Measurements from ENCODE around the gene PRPS1.

- TF ChIP-seq ZNF792 (tag by site-specific recombination; IDR thresholded peaks at IDR 0.05) (no peak), CTCF (tag by site-specific recombination; IDR thresholded peaks at IDR 0.05) (no peak), ZNF274 (IDR thresholded peaks at IDR 0.05; ENCODE audit: low read length) (no peak), ZNF274 (tag by site-specific recombination; IDR thresholded peaks at IDR 0.05; ENCODE audit: borderline replicate concordance) (no peak), OSR2 (tag by site-specific recombination; IDR thresholded peaks at IDR 0.05) (no peak), HOXA7 (CRISPR knock-in tag; IDR thresholded peaks at IDR 0.05; ENCODE audit: borderline replicate concordance) (no peak), ZNF114 (tag by site-specific recombination; IDR thresholded peaks at IDR 0.05) (no peak), ZNF513 (tag by site-specific recombination; IDR thresholded peaks at IDR 0.05) (no peak), ZBTB11 (tag by site-specific recombination; conservative IDR thresholded peaks at IDR 0.05; ENCODE audit: low read depth) (no peak), ZNF211 (tag by site-specific recombination; IDR thresholded peaks at IDR 0.05; ENCODE audit: low read depth) (no peak), ZNF76 (tag by site-specific recombination; IDR thresholded peaks at IDR 0.05; ENCODE audit: borderline replicate concordance, low read depth) (no peak), ZNF473 (tag by site-specific recombination; IDR thresholded peaks at IDR 0.05) (no peak), MYNN (tag by site-specific recombination; IDR thresholded peaks at IDR 0.05; ENCODE audit: borderline replicate concordance) (no peak), ZNF214 (tag by site-specific recombination; IDR thresholded peaks at IDR 0.05; ENCODE audit: borderline replicate concordance) (no peak)
Measured at GRCh38 chrX:107683931-107684330, 55.6 kb downstream of the PRPS1 start.

All from HEK293 (cell line).